Measurements from ENCODE around the gene MNAT1.

GRCh38 chr14:60773558-60773957 lies 39.0 kb downstream of the MNAT1 start:
- TF ChIP-seq POLR2AphosphoS5 (IDR thresholded peaks at IDR 0.05; ENCODE audit: low read depth, low read length), result no peak
- TF ChIP-seq POLR2A (IDR thresholded peaks at IDR 0.05; ENCODE audit: low read depth, low read length), result no peak
